HepG2 (cell line): ENCODE results near the gene GRM2. TPM values are rescaled to one million over a fixed set of nuclear protein-coding genes. Genes with fewer than 3 reads are reported as not detected.

ENCODE experiments used
- ATAC-seq: fragments of 200-7000 bp; cut with Tn5 transposase; 3 replicates; pipeline ENCODE4 v1.9.1; 2020; ENCODE audit warnings: mild to moderate bottlenecking, moderate library complexity
- BruUV-seq: library from RNA; stranded (reverse); fragments of 400-500 nt; replicated peaks from 2 replicates; lab custom pipeline; 2021; lab: Mats Ljungman, UMichigan
- CTCF ChIA-PET: fragments of 300-600 bp; formaldehyde crosslinking; extraction: SDS; loops from one replicate; lab custom pipeline; 2021; ENCODE audit warnings: low total read pairs, inconsistent platforms, low intra/inter-chr PET ratio; lab: Yijun Ruan, JAX
- POLR2A ChIA-PET: fragments of 350-600 bp; sonication (Branson Sonifier 250); formaldehyde crosslinking; loops from one replicate; lab custom pipeline; 2020; ENCODE audit warnings: antibody characterized with exemption, inconsistent platforms; lab: Yijun Ruan, JAX
- DNase-seq: peaks from one replicate; pipeline ENCODE4 v3.0.0-alpha.2; 2015; ENCODE audit warnings: low spot score
- FAIRE-seq: peaks from 3 replicates; lab custom pipeline; 2011; peaks lifted over from hg19 to GRCh38; lab: Jason Lieb, UNC
- H2AFZ ChIP-seq: one replicate; pipeline ENCODE4 v1.6.1; 2011; ENCODE audit warnings: low read length, inconsistent platforms
- H3K27ac ChIP-seq: fragments of 300-600 bp; 3 replicates; pipeline ENCODE4 v1.8.0; 2011; ENCODE audit warnings: mixed run types, mild to moderate bottlenecking, mixed read lengths, low read length, inconsistent platforms; ENCODE audit not compliant: insufficient read depth; ENCODE audit errors: extremely low read length
- H3K27me3 ChIP-seq, 2 experiments: fragments of 200-600 bp in 1 of 2; 2 replicates in 1 of 2; 3 replicates in 1 of 2; pipeline versions ENCODE4 v1.6.0 to v1.8.0; 2011; ENCODE audit warnings: low read length in 2 of 2, mild to moderate bottlenecking in 2 of 2, moderate library complexity in 2 of 2, inconsistent platforms in 1 of 2; ENCODE audit not compliant: insufficient read depth in 2 of 2, control insufficient read depth in 1 of 2
- H3K36me3 ChIP-seq, 2 experiments: fragments of 200-600 bp in 1 of 2; replicated peaks in 1 of 2; 2 replicates in 1 of 2; 3 replicates in 1 of 2; pipeline versions ENCODE4 v1.5.1 to v1.8.0; 2011; ENCODE audit warnings: low read length in 2 of 2, inconsistent platforms in 1 of 2; ENCODE audit not compliant: insufficient read depth in 2 of 2, control insufficient read depth in 1 of 2
- H3K4me1 ChIP-seq: 2 replicates; pipeline ENCODE4 v1.5.1; 2012; ENCODE audit warnings: low read length, inconsistent platforms; ENCODE audit not compliant: insufficient read depth
- H3K4me2 ChIP-seq: 2 replicates; pipeline ENCODE4 v1.6.0; 2011; ENCODE audit warnings: low read depth, low read length, inconsistent platforms
- H3K4me3 ChIP-seq, 3 experiments: fragments of 200-600 bp in 1 of 3; sonication (generic), shearing (Covaris generic) in 1 of 3; replicated peaks in 1 of 3; 2 replicates each; pipeline ENCODE4 v1.5.1; 2011 to 2016; ENCODE audit warnings: low read length in 3 of 3, inconsistent platforms in 2 of 3, low read depth in 2 of 3, mild to moderate bottlenecking in 2 of 3, control low read depth in 1 of 3, mixed read lengths in 1 of 3; ENCODE audit not compliant: insufficient read depth in 1 of 3
- H3K79me2 ChIP-seq: one replicate; pipeline ENCODE4 v1.6.1; 2011; ENCODE audit warnings: low read length, inconsistent platforms; ENCODE audit not compliant: insufficient read depth
- H3K9ac ChIP-seq: 2 replicates; pipeline ENCODE4 v1.6.0; 2011; ENCODE audit warnings: mild to moderate bottlenecking, low read depth, low read length, inconsistent platforms; ENCODE audit not compliant: insufficient read depth
- H3K9me3 ChIP-seq: 2 replicates; pipeline ENCODE4 v1.5.1; 2012; ENCODE audit warnings: mild to moderate bottlenecking, low read length
- H4K20me1 ChIP-seq: 2 replicates; pipeline ENCODE4 v1.6.0; 2011; ENCODE audit warnings: inconsistent platforms, mild to moderate bottlenecking, low read length, moderate library complexity; ENCODE audit not compliant: insufficient read depth
- GATAD1 ChIP-seq: IDR thresholded peaks from 2 replicates; pipeline ENCODE4 v1.6.1; 2016; ENCODE audit warnings: missing genetic modification reagents, missing compliant biosample characterization
- HCFC1 ChIP-seq: fragments of 150-350 bp; IDR thresholded peaks from 2 replicates; pipeline ENCODE4 v1.6.1; 2014; ENCODE audit warnings: low read depth, low read length
- HNRNPH1 ChIP-seq: fragments of 200-400 bp; formaldehyde crosslinking; optimal IDR thresholded peaks from 2 replicates; pipeline ENCODE3; 2017; ENCODE audit warnings: mild to moderate bottlenecking, low read depth, low read length
- KDM3A ChIP-seq: IDR thresholded peaks from 2 replicates; pipeline ENCODE4 v1.6.1; 2018; ENCODE audit warnings: low read depth, missing compliant biosample characterization
- NFE2L1 ChIP-seq: sonication (generic); formaldehyde crosslinking; IDR thresholded peaks from 2 replicates; pipeline ENCODE4 v1.4.0; 2020; ENCODE audit warnings: missing genetic modification reagents, mild to moderate bottlenecking, borderline replicate concordance
- NRL ChIP-seq: sonication (generic); formaldehyde crosslinking; IDR thresholded peaks from 2 replicates; pipeline ENCODE4 v1.5.0; 2020; ENCODE audit warnings: missing genetic modification reagents, mild to moderate bottlenecking, moderate library complexity, borderline replicate concordance
- SNAPC5 ChIP-seq: sonication (generic); formaldehyde crosslinking; IDR thresholded peaks from 2 replicates; pipeline ENCODE4 v1.8.1; 2023; ENCODE audit warnings: mild to moderate bottlenecking, missing genetic modification reagents, borderline replicate concordance
- ZBTB42 ChIP-seq: sonication (generic); formaldehyde crosslinking; IDR thresholded peaks from 2 replicates; pipeline ENCODE4 v1.5.0; 2020; ENCODE audit warnings: mild to moderate bottlenecking, missing genetic modification reagents
- ZNF550 ChIP-seq: sonication (generic); formaldehyde crosslinking; IDR thresholded peaks from 2 replicates; pipeline ENCODE4 v1.4.0; 2020; ENCODE audit warnings: mild to moderate bottlenecking, missing genetic modification reagents, borderline replicate concordance
- ZNF687 ChIP-seq: sonication (generic); formaldehyde crosslinking; IDR thresholded peaks from 2 replicates; pipeline ENCODE4 v1.5.1; 2020; ENCODE audit warnings: mild to moderate bottlenecking, missing genetic modification reagents, moderate library complexity
- WGBS: methylation state at CpG from one replicate; pipeline ENCODE4 v1.1.6; 2017; ENCODE audit warnings: low lambda C conversion rate; 5-methylcytosine and 5-hydroxymethylcytosine counted together
- in situ Hi-C: cut with HindIII; loops from 2 replicates; pipeline ENCODE4 v1.10.0; 2017; ENCODE audit warnings: low pct_unique_long_range_greater_than_20kb; ENCODE audit not compliant: extremely low pct_ligation_motif_present
- intact Hi-C: fragments of 100-400 bp; cut with micrococcal nuclease; formaldehyde crosslinking; loops from one replicate; pipeline ENCODE4 v1.10.0; 2022; ENCODE audit not compliant: unreplicated experiment
- polyA plus RNA-seq, 8 experiments: library from polyadenylated mRNA; depleted of rRNA in 3 of 8; stranded (reverse) in 7 of 8; unstranded in 1 of 8; fragments of >200 nt; fragmentation: Illumina TruSeq in 4 of 8; extraction: Trizol in 4 of 8; gene quantifications; 2 replicates each; pipeline versions ENCODE4 v1.2.1 to v1.2.3, GENCODE V29; 2011 to 2016; ENCODE audit warnings: low read depth in 4 of 8, missing spikeins in 1 of 8, mixed read lengths in 1 of 8; ENCODE audit not compliant: insufficient read depth in 1 of 8
- total RNA-seq, 5 experiments: library from RNA; depleted of rRNA; stranded (reverse); fragments of >200 nt; fragmentation: Illumina TruSeq; extraction: Trizol; gene quantifications; 2 replicates each; pipeline ENCODE4 v1.2.3, GENCODE V29; 2016; ENCODE audit warnings: low read depth in 1 of 5
- TF ChIP-seq, protein P1 (sequence below): conservative IDR thresholded peaks from 2 replicates; pipeline ENCODE4 v1.6.1; 2018; ENCODE audit warnings: missing genetic modification reagents
- TF ChIP-seq, protein P2 (sequence below): sonication (generic); formaldehyde crosslinking; IDR thresholded peaks from 2 replicates; pipeline ENCODE4 v1.8.1; 2023; ENCODE audit warnings: mild to moderate bottlenecking, inconsistent platforms, moderate library complexity, missing genetic modification reagents, borderline replicate concordance

The GRM2 gene
- total and polyA plus RNA-seq, 2 of the 13 experiments (the other 11 are each of a cell fraction or from before 2014, with no cell fraction given) = 0.04 to 0.07 TPM

DNA sequence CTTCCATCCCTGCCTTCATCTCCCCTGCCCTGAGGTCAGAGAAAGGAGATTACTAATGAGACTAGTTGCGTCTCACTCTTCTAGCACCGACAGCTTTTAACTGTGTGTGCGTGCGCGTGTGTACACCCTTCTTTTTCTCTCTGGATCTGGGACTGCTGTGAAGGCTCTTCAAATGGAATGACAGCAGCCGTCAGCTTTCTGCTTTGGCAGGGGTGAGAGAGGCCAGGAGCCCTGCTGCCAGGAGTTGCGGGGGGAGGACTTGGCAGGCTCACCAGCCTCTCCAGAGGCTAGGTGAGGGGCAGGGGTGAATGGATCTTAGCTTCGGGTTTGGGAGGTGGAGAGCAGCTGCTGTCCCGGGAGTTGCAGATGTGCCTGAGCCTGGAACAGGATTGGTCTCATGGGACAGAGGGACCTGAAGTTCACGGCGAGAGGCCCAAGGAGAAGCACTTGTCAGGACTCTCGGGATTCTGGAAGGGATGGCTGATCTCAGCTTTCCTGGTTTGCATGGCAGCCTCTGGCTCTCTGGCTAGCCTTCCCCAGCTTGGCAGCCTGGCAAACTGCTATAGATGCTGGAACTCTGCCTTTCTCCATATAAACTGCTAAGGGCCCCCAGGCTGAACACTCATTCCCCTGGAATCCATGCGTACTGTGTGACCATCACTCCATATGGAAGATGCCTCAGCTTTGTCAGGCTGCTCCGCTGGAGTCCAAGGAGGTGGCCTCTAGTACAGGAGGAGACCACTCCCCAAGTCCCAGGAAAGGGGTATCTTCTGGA lies 19.2 kb upstream of the GRM2 start:
- Histone ChIP-seq H3K27ac (no peak overlapping the region), H3K79me2 (no peaks in the 10 kb centered on the region), H3K9ac (no peak overlapping the region), H4K20me1 (no peaks in the 10 kb centered on the region), H3K9me3 (no peaks in the 10 kb centered on the region), H3K4me3 (no peak overlapping the region), H3K4me1 (no peaks in the 10 kb centered on the region), H2AFZ (no peak overlapping the region), H3K4me2 (no peak overlapping the region), H3K36me3 (peaks cover 32 to 59% of the 10 kb centered on the region in 2 experiments; a peak in 4 of 5 replicates), H3K27me3 (no peaks in the 10 kb centered on the region; a peak in 1 of 5 replicates)
- CTCF ChIA-PET = no interaction called here
- POLR2A ChIA-PET = no interaction called here
- 98% methylated on average over 14 of the region's 14 CpGs for WGBS
- no peak for ATAC-seq
- DNase-seq = no peak
- FAIRE-seq = no peak
- in situ Hi-C loops (no loop called here), intact Hi-C loops (no loop called here)
- BruUV-seq = no TSS peak
- TF ChIP-seq ZNF687 (no peak), KDM3A (no peak), GATAD1 (CRISPR knock-in tag) (no peak), HCFC1 (no peak), NRL (CRISPR knock-in tag) (no peak), ZNF550 (CRISPR knock-in tag) (no peak), SNAPC5 (no peak), NFE2L1 (no peak), HNRNPH1 (no peak), ZBTB42 (CRISPR knock-in tag) (no peak)
- TF ChIP-seq, protein P1, sequence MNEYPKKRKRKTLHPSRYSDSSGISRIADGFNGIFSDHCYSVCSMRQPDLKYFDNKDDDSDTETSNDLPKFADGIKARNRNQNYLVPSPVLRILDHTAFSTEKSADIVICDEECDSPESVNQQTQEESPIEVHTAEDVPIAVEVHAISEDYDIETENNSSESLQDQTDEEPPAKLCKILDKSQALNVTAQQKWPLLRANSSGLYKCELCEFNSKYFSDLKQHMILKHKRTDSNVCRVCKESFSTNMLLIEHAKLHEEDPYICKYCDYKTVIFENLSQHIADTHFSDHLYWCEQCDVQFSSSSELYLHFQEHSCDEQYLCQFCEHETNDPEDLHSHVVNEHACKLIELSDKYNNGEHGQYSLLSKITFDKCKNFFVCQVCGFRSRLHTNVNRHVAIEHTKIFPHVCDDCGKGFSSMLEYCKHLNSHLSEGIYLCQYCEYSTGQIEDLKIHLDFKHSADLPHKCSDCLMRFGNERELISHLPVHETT (CRISPR knock-in tag) = no peak
- TF ChIP-seq, protein P2, sequence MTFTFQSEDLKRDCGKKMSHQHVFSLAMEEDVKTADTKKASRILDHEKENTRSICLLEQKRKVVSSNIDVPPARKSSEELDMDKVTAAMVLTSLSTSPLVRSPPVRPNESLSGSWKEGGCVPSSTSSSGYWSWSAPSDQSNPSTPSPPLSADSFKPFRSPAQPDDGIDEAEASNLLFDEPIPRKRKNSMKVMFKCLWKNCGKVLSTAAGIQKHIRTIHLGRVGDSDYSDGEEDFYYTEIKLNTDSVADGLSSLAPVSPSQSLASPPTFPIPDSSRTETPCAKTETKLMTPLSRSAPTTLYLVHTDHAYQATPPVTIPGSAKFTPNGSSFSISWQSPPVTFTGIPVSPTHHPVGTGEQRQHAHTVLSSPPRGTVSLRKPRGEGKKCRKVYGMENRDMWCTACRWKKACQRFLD = no peak
